K562 (cell line): ENCODE data around the gene MAML3.

Experiments used
- CBX3 ChIP-seq, 2 experiments: IDR thresholded peaks; 1 replicate in 1 of 2; 2 replicates in 1 of 2; pipeline ENCODE4 v1.6.1; 2012; ENCODE audit warnings: inconsistent platforms in 2 of 2, low read length in 2 of 2, borderline replicate concordance in 1 of 2, control low read depth in 1 of 2
- MAZ ChIP-seq, 2 experiments: fragments of 450-650 bp in 1 of 2; sonication (generic) in 1 of 2; formaldehyde crosslinking; IDR thresholded peaks in 1 of 2; conservative IDR thresholded peaks in 1 of 2; 2 replicates each; pipeline versions ENCODE4 v1.4.0 to v1.5.0; 2020; ENCODE audit warnings: mild to moderate bottlenecking in 1 of 2, missing genetic modification reagents in 1 of 2
- NFE2L1 ChIP-seq: fragments of 450-650 bp; IDR thresholded peaks from 2 replicates; pipeline ENCODE4 v1.6.1; 2016; ENCODE audit warnings: missing genetic modification characterization, low read depth, mild to moderate bottlenecking, missing compliant biosample characterization, moderate library complexity, borderline replicate concordance
- NR2C1 ChIP-seq, 2 experiments: fragments of 450-650 bp; IDR thresholded peaks; 2 replicates each; pipeline ENCODE4 v1.6.1; 2017; ENCODE audit warnings: mild to moderate bottlenecking in 2 of 2, antibody characterized with exemption in 1 of 2, inconsistent platforms in 1 of 2, missing compliant biosample characterization in 1 of 2, missing genetic modification characterization in 1 of 2
- NRF1 ChIP-seq, 2 experiments: fragments of 450-650 bp; IDR thresholded peaks in 1 of 2; conservative IDR thresholded peaks in 1 of 2; 2 replicates each; pipeline ENCODE4 v1.6.1; 2014; ENCODE audit warnings: mild to moderate bottlenecking in 2 of 2
- SRF ChIP-seq, 2 experiments: fragments of 250-450, 450-650 bp in 1 of 2; sonication (Bioruptor Pico) in 1 of 2; sonication (generic) in 1 of 2; formaldehyde crosslinking; IDR thresholded peaks; 2 replicates each; pipeline versions ENCODE4 v1.5.0 to v1.5.1; 2020 to 2022; ENCODE audit warnings: mild to moderate bottlenecking in 1 of 2, missing genetic modification reagents in 1 of 2
- ZNF347 ChIP-seq: fragments of 450-650 bp; formaldehyde crosslinking; IDR thresholded peaks from 2 replicates; pipeline ENCODE4 v1.4.0; 2020; ENCODE audit warnings: low read depth, mild to moderate bottlenecking, moderate library complexity
- TF ChIP-seq, protein P1 (sequence below), 3 experiments: fragments of 200-800 bp in 1 of 3; sonication (Bioruptor generic) in 1 of 3; sonication (generic) in 1 of 3; formaldehyde crosslinking in 1 of 3; IDR thresholded peaks; 2 replicates each; pipeline versions ENCODE4 v1.6.1 to v1.8.0; 2016 to 2022; ENCODE audit warnings: mild to moderate bottlenecking in 2 of 3, missing compliant biosample characterization in 2 of 3, missing genetic modification characterization in 2 of 3, missing genetic modification reagents in 1 of 3

DNA sequence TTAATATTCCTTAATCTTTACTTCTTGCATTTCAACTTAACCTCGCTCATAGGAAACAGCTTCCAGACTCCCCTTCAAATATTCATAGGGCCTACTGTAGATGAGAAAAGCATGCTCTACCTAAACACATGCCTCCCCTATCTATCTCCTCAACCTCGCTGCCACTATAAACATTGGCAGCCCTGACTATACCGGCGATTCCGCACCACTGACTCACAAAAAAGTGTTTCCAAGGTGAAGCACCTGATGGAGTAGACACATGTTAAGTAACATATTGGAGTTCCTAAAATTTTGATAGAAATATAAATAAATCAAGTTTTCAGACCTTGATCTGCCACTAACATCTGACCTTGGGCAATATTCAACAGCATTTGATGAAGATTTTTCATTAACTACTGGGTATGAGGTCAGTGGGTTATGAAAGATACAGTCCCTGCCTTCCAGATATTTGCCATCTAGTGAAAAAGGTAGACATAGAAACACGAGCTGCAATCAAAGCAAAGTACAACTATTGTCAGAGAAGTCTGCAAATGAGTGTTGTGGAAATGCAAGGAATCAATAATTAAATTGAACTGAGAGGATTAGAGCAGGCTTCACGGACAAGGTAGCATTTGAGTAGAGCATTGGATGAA is 184.2 kb downstream of the MAML3 start:
- no peak for TF ChIP-seq SRF (CRISPR knock-in tag; IDR thresholded peaks at IDR 0.05)
- TF ChIP-seq CBX3 (IDR thresholded peaks at IDR 0.05; ENCODE audit: borderline replicate concordance in 1 of 2, low read length in 2 of 2): no peak
- no peak for TF ChIP-seq MAZ (CRISPR knock-in tag; conservative IDR thresholded peaks at IDR 0.05 in 1 of 2, IDR thresholded peaks at IDR 0.05 in 1 of 2)
- TF ChIP-seq ZNF347 (CRISPR knock-in tag): no peak
- no peak for TF ChIP-seq NFE2L1 (tag)
- TF ChIP-seq NR2C1 (IDR thresholded peaks at IDR 0.05): no peak
- TF ChIP-seq NR2C1 (tag; IDR thresholded peaks at IDR 0.05): no peak
- TF ChIP-seq, protein P1, sequence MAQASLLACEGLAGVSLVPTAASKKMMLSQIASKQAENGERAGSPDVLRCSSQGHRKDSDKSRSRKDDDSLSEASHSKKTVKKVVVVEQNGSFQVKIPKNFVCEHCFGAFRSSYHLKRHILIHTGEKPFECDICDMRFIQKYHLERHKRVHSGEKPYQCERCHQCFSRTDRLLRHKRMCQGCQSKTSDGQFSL (CRISPR knock-in tag; IDR thresholded peaks at IDR 0.05): no peak
- TF ChIP-seq, protein P1 (tag; IDR thresholded peaks at IDR 0.05): no peak
- TF ChIP-seq NRF1 (conservative IDR thresholded peaks at IDR 0.05 in 1 of 2, IDR thresholded peaks at IDR 0.05 in 1 of 2): no peak
